ENCODE measurements around the gene AIP.

- no peak for TF ChIP-seq POLR2A (IDR thresholded peaks at IDR 0.05)
- TF ChIP-seq POLR2AphosphoS5 (IDR thresholded peaks at IDR 0.05), result no peak
Measured at GRCh38 chr11:67517784-67518552, 35.1 kb downstream of the AIP start.

Data from suprapubic skin (tissue), 4 donors.